SH-SY5Y (cell line): ENCODE results near the gene KIF20A.

ENCODE experiments used
- GATA2 ChIP-seq: IDR thresholded peaks from 2 replicates; pipeline ENCODE4 v1.6.1; 2011; ENCODE audit warnings: mild to moderate bottlenecking, low read depth, low read length
- GATA3 ChIP-seq: IDR thresholded peaks from 2 replicates; pipeline ENCODE4 v1.6.1; 2011; ENCODE audit warnings: low read depth, mild to moderate bottlenecking, low read length, moderate library complexity

GRCh38 chr5:138179277-138179857 lies 455 bp downstream of the KIF20A start:
- no peak for TF ChIP-seq GATA3
- TF ChIP-seq GATA2 = no peak
